GM19468 (cell line): ENCODE results near the gene KAZALD1.

Experiments
- ATAC-seq: cut with Tn5 transposase; IDR thresholded peaks from one replicate; pipeline ENCODE4 v1.9.1; 2021; ENCODE audit warnings: mild to moderate bottlenecking, moderate library complexity, moderate number of reproducible peaks; ENCODE audit not compliant: unreplicated experiment; ENCODE audit errors: extremely low read depth

Gene KAZALD1

GRCh38 chr10:101090597-101090996, 28.8 kb downstream of the KAZALD1 start:
- no peak for ATAC-seq

DNA sequence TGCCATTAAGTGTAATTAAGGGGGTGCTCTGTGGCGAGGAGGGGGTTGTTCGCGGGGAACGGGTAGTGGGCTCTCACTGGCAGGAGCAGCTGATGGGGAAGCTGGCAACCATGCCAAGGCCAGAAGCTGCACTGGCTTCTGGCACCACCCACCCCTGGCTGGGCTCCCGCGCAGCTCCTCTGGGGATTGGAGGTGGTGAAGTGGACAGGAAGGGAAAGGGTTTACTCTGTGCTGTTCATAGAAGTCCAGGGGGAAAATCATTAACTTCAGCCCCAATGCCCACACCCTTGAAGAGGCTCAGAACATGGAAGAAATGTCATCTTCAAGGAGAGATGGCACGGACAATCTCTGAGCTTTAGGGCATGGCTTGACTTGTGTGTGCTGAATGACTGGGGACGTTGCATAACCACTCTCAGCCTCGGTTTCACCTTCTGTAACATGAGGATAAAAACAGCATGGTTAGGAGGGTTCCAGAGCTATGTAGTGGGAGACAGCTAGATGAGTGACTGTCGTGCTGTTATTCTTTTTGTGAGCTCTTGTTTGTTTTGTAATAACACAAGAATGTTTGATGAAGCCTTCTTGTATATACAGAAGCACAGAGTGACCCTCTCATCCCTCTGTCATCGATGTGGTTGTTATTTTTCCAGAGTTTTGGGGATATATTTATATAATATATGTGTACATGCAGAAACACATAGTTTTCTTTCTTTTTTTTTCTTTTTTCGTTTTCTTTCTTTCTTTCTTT, 29.9 kb downstream of the KAZALD1 start:
- ATAC-seq: no peak

- no peak for ATAC-seq
Measured at GRCh38 chr10:101092881-101093354, 31.1 kb downstream of the KAZALD1 start.

DNA sequence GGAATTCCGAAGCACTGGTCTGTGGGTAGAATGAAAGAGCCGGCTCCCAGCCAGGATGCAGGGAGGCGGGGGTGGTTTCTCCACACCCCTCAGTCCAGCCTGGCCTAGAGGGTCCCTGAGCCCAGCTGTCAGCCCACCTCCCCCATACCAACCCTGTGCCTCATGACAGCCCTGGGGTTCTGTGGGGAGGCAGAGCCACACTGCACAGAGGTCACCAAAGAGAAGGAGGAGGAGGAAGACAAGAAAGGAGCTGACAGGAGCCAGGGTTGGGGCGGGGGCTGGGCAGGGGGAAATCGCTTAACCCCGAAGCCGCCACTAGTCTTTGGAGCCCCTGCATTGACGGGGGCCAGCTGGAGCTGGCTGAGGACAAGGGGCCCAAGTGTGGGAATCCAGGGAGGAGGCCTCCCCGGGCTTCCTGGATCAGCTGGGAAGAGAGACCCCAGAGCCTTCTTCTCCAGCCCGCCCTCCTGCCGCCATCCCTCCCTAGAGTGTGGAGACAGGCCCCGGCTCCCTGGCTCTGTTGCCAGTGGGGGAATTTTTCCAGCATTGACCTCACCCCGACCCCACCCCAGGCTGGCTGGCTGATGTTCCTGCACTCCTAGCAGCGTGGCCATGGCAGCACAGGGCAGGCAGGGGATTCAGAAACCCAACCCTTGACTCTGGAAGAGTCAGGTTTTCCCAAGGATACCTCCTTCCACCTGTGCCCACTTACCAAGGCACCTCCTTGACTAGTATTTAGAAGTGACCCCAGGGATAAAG, 32.5 kb downstream of the KAZALD1 start:
- no peak for ATAC-seq

DNA sequence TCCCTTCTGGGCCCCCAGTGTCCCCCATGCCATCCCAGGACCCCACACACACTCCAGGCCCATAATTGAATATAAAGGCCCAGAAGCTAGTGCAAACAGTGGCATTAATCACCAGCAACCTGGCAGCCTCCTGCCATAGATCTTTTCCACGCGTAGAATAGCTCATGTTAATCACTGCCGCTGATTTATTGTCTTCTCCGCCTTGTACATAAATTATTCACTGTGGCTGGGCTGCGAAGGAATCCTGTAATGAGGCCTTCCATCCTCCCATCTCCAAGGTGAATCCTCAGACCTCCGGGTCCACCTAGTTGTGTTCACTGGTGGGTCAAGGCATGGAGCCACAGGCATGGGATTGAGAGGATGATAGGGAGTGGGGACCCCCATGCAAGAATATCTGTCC, 33.2 kb downstream of the KAZALD1 start:
- ATAC-seq: no peak

DNA sequence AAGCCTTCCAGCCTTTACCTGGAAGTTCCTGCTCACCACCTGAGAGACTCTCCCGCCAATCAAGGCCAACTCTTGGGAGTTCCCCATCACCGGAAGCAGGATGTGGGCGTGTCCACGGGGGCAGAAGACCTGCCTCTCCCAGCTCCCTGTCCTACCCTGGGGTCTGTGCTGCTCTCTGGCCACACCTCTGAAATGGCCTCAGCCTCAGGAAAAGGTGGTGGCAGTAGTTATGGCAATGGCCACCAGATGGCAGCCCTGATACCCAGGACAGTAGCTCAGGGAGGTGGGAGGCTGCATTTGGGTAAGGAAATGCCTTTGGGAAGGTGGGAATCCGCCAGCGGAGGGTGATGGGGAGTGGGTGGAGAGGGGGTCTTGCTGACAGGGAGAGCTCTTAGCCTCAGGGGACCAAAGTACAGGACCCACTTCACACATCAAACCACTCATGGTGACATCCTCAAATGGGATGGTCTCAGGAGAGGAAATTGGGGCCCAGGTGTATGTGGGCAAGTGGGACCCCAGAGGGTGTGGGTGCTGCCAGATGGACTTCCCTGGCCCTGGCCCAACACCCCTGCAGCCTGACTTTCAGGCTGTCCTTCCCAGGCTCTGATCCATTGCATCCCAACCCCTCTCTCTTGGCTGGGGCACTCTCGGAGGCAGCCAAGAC, 33.9 kb downstream of the KAZALD1 start:
- ATAC-seq: no peak

- no peak for ATAC-seq
Measured at GRCh38 chr10:101096378-101096777, 34.6 kb downstream of the KAZALD1 start.

GRCh38 chr10:101097881-101098280, 36.1 kb downstream of the KAZALD1 start:
- ATAC-seq: no peak

DNA sequence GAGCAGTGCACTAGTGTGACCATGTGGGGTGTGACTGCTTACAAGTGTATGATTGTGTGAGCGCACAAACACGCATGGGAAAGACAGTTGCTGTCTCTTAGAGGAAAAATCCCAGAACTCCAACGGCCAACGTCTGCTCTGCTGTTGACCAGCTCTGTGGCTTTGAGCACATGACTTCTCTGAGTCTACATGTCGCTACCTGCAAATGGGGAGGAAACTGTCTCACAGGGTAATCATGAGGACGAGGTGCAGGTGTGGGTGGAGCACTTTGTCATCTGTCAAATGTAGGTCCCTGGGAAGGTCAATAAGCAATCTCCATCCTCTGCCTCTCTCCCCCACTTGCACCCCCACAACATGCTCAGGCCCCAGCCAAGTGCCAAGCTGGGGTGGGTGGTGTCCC, 38.1 kb downstream of the KAZALD1 start:
- ATAC-seq: no peak

- no peak for ATAC-seq
Measured at GRCh38 chr10:101101372-101101881, 39.6 kb downstream of the KAZALD1 start.

GRCh38 chr10:101103430-101103829, 41.6 kb downstream of the KAZALD1 start:
- ATAC-seq: no peak

DNA sequence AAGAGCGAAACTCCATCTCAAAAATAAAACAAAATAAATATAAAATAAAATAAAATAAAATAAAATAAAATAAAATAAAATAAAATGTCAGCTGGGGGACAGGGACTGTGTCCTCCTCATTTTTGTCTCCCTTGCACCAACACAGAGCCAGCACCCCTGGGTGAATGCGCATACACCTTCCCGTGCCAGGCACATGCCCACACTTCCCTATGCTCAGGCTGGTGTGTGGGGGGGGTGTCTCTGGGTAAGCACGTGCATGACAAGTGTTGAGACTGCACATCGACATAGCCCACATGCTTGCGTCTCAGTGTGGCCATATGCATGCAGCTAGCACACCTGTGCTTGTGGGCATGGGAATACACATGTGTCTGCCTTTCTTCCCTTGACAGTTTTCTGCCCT, 44.6 kb downstream of the KAZALD1 start:
- ATAC-seq: no peak

DNA sequence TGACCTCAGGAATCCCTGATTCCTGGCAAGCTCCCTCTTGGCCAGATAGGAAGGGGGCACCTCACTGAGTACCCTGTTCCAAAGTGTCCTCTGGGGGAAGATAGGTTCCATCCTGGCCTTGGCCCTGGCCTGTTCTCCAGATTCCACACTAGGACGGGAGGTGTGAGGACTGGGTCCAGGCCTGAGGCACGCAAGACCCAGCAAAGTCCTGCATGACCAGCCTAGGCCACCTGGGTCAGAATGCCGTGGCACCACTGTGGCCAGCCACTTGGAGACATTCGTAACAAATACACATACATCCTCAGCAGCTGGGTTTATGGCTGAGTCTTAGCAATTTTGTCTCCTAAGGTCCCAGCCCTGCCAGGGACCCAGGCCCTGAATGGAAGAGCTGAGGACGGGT, 46.0 kb downstream of the KAZALD1 start:
- ATAC-seq: no peak

DNA sequence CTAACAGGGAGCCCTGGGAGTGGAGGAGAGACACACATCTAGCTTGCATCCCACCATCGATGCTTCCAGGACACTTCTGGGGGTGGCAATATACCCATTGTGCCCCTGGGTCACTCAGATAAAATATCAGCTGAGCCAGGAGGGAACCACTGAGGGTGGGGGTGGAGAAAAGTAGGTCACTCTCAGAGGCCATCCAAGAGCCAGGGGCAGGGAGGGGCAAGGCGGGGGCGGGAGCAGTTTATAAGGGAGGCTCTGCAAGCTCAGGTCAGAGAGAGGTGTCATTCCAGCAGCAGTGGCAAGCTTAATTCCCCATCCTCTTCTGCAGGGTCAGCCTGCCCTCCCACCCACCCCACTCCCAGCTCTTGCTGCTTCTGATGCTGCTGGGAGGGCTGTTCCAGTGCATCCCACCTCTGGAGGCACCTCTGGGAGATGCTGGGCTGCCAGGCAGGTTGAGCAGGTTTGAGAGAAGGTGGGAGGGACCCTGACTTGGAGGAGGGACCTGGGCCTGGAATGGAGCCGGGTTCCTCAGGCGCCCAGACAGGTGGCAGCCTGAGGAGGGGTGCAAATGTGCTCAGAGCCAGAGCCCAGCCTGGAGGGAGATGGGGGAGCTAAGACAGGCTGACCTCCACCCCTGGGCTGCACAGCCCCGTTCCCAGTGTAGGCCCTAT, 49.2 kb downstream of the KAZALD1 start:
- ATAC-seq: no peak

- ATAC-seq: no peak
Measured at GRCh38 chr10:101111547-101111946, 49.8 kb downstream of the KAZALD1 start.

GRCh38 chr10:101112799-101113594, 51.2 kb downstream of the KAZALD1 start:
- no peak for ATAC-seq

DNA sequence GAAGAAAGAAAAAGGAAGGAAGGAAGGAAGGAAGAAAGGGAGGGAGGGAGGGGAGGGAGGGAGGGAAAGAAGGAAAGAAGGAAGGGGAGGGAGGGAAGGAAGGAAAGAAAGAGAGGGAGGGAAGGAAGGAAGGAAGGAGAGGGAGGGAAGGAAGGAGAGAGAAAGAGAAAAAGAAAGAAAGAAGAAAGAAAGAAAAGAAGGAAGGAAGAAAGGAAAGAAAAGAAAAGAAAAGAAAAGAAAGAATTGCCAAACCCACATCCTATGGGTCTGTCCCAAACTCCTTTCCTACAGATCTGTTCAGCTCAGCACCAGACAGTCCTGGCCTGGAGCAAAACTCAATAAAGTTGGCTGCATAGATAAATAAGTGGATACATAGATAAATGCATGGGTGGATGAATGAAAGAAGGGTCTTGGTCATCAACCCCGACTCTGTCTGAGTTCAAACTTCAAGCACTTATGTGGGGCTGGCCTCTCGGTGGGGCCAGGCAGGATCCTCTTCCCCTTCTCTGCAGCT, 52.2 kb downstream of the KAZALD1 start:
- no peak for ATAC-seq

DNA sequence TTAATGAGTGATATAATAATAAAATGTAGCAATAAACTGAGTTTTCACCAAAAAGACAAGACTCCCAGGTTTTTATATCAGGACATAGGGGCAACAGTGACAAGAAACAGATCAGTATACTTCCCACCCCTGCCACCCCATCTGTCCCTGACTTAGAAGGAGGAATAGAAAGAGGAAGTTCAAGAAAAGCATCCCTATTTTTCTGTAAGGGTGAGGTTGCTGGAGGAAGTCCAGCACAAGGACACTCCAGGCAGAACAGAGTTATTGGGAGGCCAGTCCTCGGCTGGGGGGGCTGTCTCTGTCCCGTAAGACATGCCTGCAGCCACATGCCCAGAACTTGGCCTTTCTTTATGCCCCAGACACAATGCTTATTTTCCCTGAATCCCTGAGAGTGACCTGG, 52.9 kb downstream of the KAZALD1 start:
- no peak for ATAC-seq
